B cell (primary cell): ENCODE measurements around the gene WARS2. TPM values are rescaled to one million over a fixed set of nuclear protein-coding genes. Genes with fewer than 3 reads are reported as not detected.

ENCODE experiments used
- ATAC-seq: fragments of 200-7000 bp; cut with Tn5 transposase; one replicate; pipeline ENCODE4 v1.10.0; 2021; ENCODE audit warnings: low read depth, mild to moderate bottlenecking, moderate number of reproducible peaks, moderate library complexity
- CTCF ChIA-PET: fragments of 350-600 bp; sonication (Branson Sonifier 250); formaldehyde crosslinking; loops from one replicate; lab custom pipeline; 2021; ENCODE audit warnings: antibody characterized with exemption, inconsistent platforms; lab: Charles Lee
- POLR2A ChIA-PET: fragments of 350-600 bp; sonication (Branson Sonifier 250); formaldehyde crosslinking; loops from one replicate; lab custom pipeline; 2021; ENCODE audit warnings: antibody characterized with exemption; lab: Charles Lee
- DNase-seq: peaks from one replicate; pipeline ENCODE4 v3.0.0; 2013
- H2AFZ ChIP-seq: 2 replicates; pipeline ENCODE4 v1.6.1; 2012; ENCODE audit warnings: mild to moderate bottlenecking, low read depth, low read length; ENCODE audit not compliant: insufficient read depth, poor library complexity, severe bottlenecking
- H3K27ac ChIP-seq, 2 donors: 1 replicate in 1 of 2; 2 replicates in 1 of 2; pipeline ENCODE4 v1.5.1; 2012 to 2013; ENCODE audit warnings: low read length in 2 of 2, mild to moderate bottlenecking in 2 of 2, moderate library complexity in 1 of 2
- H3K27me3 ChIP-seq, 4 experiments: fragments of 200-600 bp in 1 of 4; sonication (generic) in 1 of 4; replicated peaks in 1 of 4; 1 replicate in 2 of 4; 2 replicates in 2 of 4; pipeline versions ENCODE4 v1.6.1 to v1.7.0; 2013 to 2016; ENCODE audit warnings: low read length in 3 of 4, mild to moderate bottlenecking in 2 of 4, mixed read lengths in 1 of 4, moderate library complexity in 1 of 4; ENCODE audit not compliant: insufficient read depth in 4 of 4, control insufficient read depth in 3 of 4; ENCODE audit errors: control extremely low read depth in 1 of 4
- H3K36me3 ChIP-seq, 2 experiments: replicated peaks in 1 of 2; 1 replicate in 1 of 2; 2 replicates in 1 of 2; pipeline versions ENCODE4 v1.6.1 to v1.7.1; 2013; ENCODE audit warnings: low read length in 1 of 2; ENCODE audit not compliant: insufficient read depth in 2 of 2, control insufficient read depth in 1 of 2; ENCODE audit errors: control extremely low read depth in 1 of 2, extremely low read depth in 1 of 2
- H3K4me1 ChIP-seq, 2 donors: fragments of 200-600 bp in 1 of 2; sonication (generic) in 1 of 2; 1 replicate in 1 of 2; 2 replicates in 1 of 2; pipeline versions ENCODE4 v1.5.1 to v1.6.1; 2013 to 2017; ENCODE audit warnings: low read length in 2 of 2; ENCODE audit not compliant: control insufficient read depth in 2 of 2, insufficient read depth in 2 of 2
- H3K4me2 ChIP-seq: replicated peaks from 2 replicates; pipeline ENCODE3; 2012; ENCODE audit warnings: mild to moderate bottlenecking, low read depth, low read length; ENCODE audit not compliant: poor library complexity, severe bottlenecking
- H3K4me3 ChIP-seq, 5 experiments: fragments of 200-600 bp in 1 of 5; sonication (generic) in 1 of 5; 1 replicate in 3 of 5; 2 replicates in 2 of 5; pipeline versions ENCODE4 v1.5.1 to v1.7.0; 2011 to 2016; ENCODE audit warnings: low read length in 4 of 5, mild to moderate bottlenecking in 4 of 5, low read depth in 2 of 5, control low read depth in 1 of 5, moderate library complexity in 1 of 5; ENCODE audit not compliant: insufficient read depth in 1 of 5; ENCODE audit errors: control extremely low read depth in 1 of 5, extremely low read depth in 1 of 5
- H3K79me2 ChIP-seq: fragments of 200-600 bp; sonication (generic); one replicate; pipeline ENCODE4 v1.6.0; 2016; ENCODE audit warnings: low read length; ENCODE audit not compliant: control insufficient read depth, insufficient read depth
- H3K9ac ChIP-seq: fragments of 200-600 bp; sonication (generic); 2 replicates; pipeline ENCODE4 v1.6.1; 2017; ENCODE audit warnings: mild to moderate bottlenecking, low read length, moderate library complexity
- H3K9me3 ChIP-seq, 3 donors: one replicate each; pipeline versions ENCODE4 v1.6.1 to v1.7.1; 2013; ENCODE audit warnings: low read length in 2 of 3; ENCODE audit not compliant: control insufficient read depth in 2 of 3, insufficient read depth in 1 of 3; ENCODE audit errors: control extremely low read depth in 1 of 3
- H4K20me1 ChIP-seq: 2 replicates; pipeline ENCODE4 v1.6.0; 2012; ENCODE audit warnings: mild to moderate bottlenecking, low read length; ENCODE audit not compliant: insufficient read depth, control insufficient read depth, poor library complexity, severe bottlenecking
- H3K27ac Mint-ChIP-seq: one replicate; pipeline ENCODE4 v1.8.0; 2021; ENCODE audit warnings: mixed read lengths
- H3K27me3 Mint-ChIP-seq: one replicate; pipeline ENCODE4 v1.8.0; 2021; ENCODE audit warnings: mixed read lengths
- H3K4me1 Mint-ChIP-seq: one replicate; pipeline ENCODE4 v1.8.0; 2021; ENCODE audit warnings: mixed read lengths
- H3K4me3 Mint-ChIP-seq: one replicate; pipeline ENCODE4 v1.8.0; 2021; ENCODE audit warnings: mixed read lengths
- H3K9me3 Mint-ChIP-seq: one replicate; pipeline ENCODE4 v1.8.0; 2022; ENCODE audit warnings: mixed read lengths; ENCODE audit not compliant: insufficient read depth
- EZH2 ChIP-seq: IDR thresholded peaks from 2 replicates; pipeline ENCODE4 v1.6.1; 2012; ENCODE audit warnings: borderline replicate concordance, low read depth, mild to moderate bottlenecking, moderate library complexity, low read length; ENCODE audit not compliant: insufficient read depth, poor library complexity, severe bottlenecking
- WGBS: methylation state at CpG from one replicate; pipeline ENCODE4 v1.1.5; 2013; ENCODE audit warnings: missing lambda C conversion rate; ENCODE audit not compliant: insufficient coverage; 5-methylcytosine and 5-hydroxymethylcytosine counted together
- intact Hi-C: fragments of 100-400 bp; cut with micrococcal nuclease; formaldehyde crosslinking; loops from one replicate; pipeline ENCODE4 v1.10.0; 2022
- polyA plus RNA-seq: library from polyadenylated mRNA; depleted of rRNA; stranded (reverse); fragments of >200 nt; gene quantifications from 2 replicates; pipeline ENCODE4 v1.2.3, GENCODE V29; 2012
- small RNA-seq: library from RNA; depleted of rRNA; stranded (forward); fragments of <200 nt; gene quantifications from one replicate; pipeline ENCODE3, GENCODE V24; 2012; ENCODE audit warnings: low replicate concordance, low read depth; ENCODE audit not compliant: insufficient read length
- total RNA-seq, 2 donors: library from RNA; stranded (reverse); fragments of 120-200 nt in 1 of 2; gene quantifications; 1 replicate in 1 of 2; 2 replicates in 1 of 2; pipeline versions ENCODE4 v1.2.3 to v1.2.4, GENCODE V29; 2013 to 2022
- TF ChIP-seq, protein P1 (sequence below): fragments of 200-600 bp; IDR thresholded peaks from one replicate; pipeline ENCODE4 v1.8.0; 2022; ENCODE audit warnings: antibody characterized with exemption, mild to moderate bottlenecking

Gene WARS2
- total and polyA plus RNA-seq, 2 donors (not counting 1 experiment from before 2014, with no cell fraction given): 4.2 to 14.3 TPM

DNA sequence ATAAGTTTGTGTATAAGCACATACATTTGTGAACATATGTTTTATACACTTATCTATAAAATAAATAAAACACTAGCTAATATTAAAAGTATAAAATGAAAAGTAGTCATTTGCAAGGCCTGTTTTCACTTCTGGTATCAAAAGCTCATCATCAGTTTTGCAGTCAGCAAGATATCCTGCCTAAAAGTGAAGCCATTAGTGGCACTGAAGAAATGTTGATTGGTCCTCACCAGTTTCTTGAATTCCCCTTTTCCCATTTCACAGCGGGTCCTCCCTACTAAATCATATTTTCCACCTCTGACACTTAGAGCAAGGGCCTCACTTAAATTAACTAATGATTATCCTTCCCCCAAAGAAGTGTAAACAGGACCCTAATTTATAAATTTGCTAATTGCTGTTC, 159.0 kb downstream of the WARS2 start:
- H3K36me3 ChIP-seq: no peaks in the 10 kb centered on the region
- no peak overlapping the region for H3K27ac ChIP-seq
- H4K20me1 ChIP-seq: no peaks in the 10 kb centered on the region
- ChIA-PET POLR2A (no interaction called here), CTCF (no interaction called here)
- H2AFZ ChIP-seq: no peak overlapping the region
- Mint-ChIP-seq H3K27ac (no peak overlapping the region), H3K4me1 (peaks cover 36% of the 10 kb centered on the region), H3K9me3 (no peaks in the 10 kb centered on the region), H3K27me3 (peaks cover 80% of the 10 kb centered on the region), H3K4me3 (no peak overlapping the region)
- H3K4me1 ChIP-seq: peaks cover 37 to 51% of the 10 kb centered on the region in 2 donors
- no peak overlapping the region for H3K4me2 ChIP-seq
- H3K79me2 ChIP-seq: no peaks in the 10 kb centered on the region
- intact Hi-C loops: no loop called here
- no peak overlapping the region for H3K4me3 ChIP-seq
- ATAC-seq (no peak), DNase-seq (no peak)
- TF ChIP-seq, protein P1, sequence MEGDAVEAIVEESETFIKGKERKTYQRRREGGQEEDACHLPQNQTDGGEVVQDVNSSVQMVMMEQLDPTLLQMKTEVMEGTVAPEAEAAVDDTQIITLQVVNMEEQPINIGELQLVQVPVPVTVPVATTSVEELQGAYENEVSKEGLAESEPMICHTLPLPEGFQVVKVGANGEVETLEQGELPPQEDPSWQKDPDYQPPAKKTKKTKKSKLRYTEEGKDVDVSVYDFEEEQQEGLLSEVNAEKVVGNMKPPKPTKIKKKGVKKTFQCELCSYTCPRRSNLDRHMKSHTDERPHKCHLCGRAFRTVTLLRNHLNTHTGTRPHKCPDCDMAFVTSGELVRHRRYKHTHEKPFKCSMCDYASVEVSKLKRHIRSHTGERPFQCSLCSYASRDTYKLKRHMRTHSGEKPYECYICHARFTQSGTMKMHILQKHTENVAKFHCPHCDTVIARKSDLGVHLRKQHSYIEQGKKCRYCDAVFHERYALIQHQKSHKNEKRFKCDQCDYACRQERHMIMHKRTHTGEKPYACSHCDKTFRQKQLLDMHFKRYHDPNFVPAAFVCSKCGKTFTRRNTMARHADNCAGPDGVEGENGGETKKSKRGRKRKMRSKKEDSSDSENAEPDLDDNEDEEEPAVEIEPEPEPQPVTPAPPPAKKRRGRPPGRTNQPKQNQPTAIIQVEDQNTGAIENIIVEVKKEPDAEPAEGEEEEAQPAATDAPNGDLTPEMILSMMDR: no peak
- no peak for TF ChIP-seq EZH2
- peaks cover 1 to 90% (median 77%) of the 10 kb centered on the region in 4 experiments for H3K27me3 ChIP-seq
- H3K9ac ChIP-seq: no peak overlapping the region
- WGBS: no CpG with 5 or more reads among the region's 1 CpG
- peaks cover 2 to 56% (median 25%) of the 10 kb centered on the region in 3 donors for H3K9me3 ChIP-seq

Small RNAs within 50 kb of the gene (small RNA-seq; reads per million reads assigned to genes)
- gene AL139420.2: not detected

Other genes with a start within 250 kb of the WARS2 start
- gene TBX15, start 152.3 kb downstream of the WARS2 start, total RNA-seq: 0.15 and 0.17 TPM in 2 replicates
- 0.03 TPM in 1 of 2 replicates, not detected in the other for gene TBX15, start 152.3 kb downstream of the WARS2 start, polyA plus RNA-seq
- not detected in 2 replicates for gene HAO2, start 228.1 kb upstream of the WARS2 start, total RNA-seq
- not detected in 2 replicates for gene HAO2, start 228.1 kb upstream of the WARS2 start, polyA plus RNA-seq